Endothelial cell of umbilical vein (primary cell): ENCODE data around the gene TMEM40. TPM values are rescaled to one million over a fixed set of nuclear protein-coding genes. Genes with fewer than 3 reads are reported as not detected.
"Not testable (repeated sequence)": the region's sequence is repeated elsewhere in the genome, so short reads cannot be mapped to it uniquely, and the experiment has no call there.

ENCODE experiments used
- BruUV-seq: library from RNA; stranded (reverse); fragments of 400-500 nt; replicated peaks from 2 replicates; lab custom pipeline; 2021; lab: Mats Ljungman, UMichigan
- CTCF ChIA-PET: fragments of 300-600, 350-600 bp; sonication (Branson Sonifier 250); formaldehyde crosslinking; loops from one replicate; lab custom pipeline; 2021; ENCODE audit warnings: antibody characterized with exemption, inconsistent platforms; lab: Charles Lee
- POLR2A ChIA-PET: fragments of 300-600, 350-600 bp; sonication (Branson Sonifier 250); formaldehyde crosslinking; loops from one replicate; lab custom pipeline; 2021; ENCODE audit warnings: antibody characterized with exemption, inconsistent platforms; lab: Charles Lee
- DNase-seq: peaks from one replicate; pipeline ENCODE4 v3.0.0-alpha.2; 2011; ENCODE audit warnings: low read depth, low spot score
- FAIRE-seq: peaks from 2 replicates; lab custom pipeline; 2011; peaks lifted over from hg19 to GRCh38; lab: Jason Lieb, UNC
- H2AFZ ChIP-seq: 2 replicates; pipeline ENCODE4 v1.6.0; 2012; ENCODE audit warnings: low read depth, low read length, control low read depth, inconsistent platforms
- H3K27ac ChIP-seq: 2 replicates; pipeline ENCODE4 v1.5.1; 2011; ENCODE audit warnings: low read depth, mild to moderate bottlenecking, control low read depth, low read length, moderate library complexity; ENCODE audit not compliant: insufficient read depth
- H3K27me3 ChIP-seq, 2 experiments: 2 replicates each; pipeline versions ENCODE4 v1.6.0 to v1.6.1; 2011; ENCODE audit warnings: low read length in 2 of 2, mixed read lengths in 1 of 2; ENCODE audit not compliant: control insufficient read depth in 2 of 2, insufficient read depth in 2 of 2
- H3K36me3 ChIP-seq, 2 experiments: 2 replicates in 1 of 2; 3 replicates in 1 of 2; pipeline ENCODE4 v1.5.1; 2011; ENCODE audit warnings: low read length in 2 of 2, mild to moderate bottlenecking in 1 of 2, moderate library complexity in 1 of 2; ENCODE audit not compliant: control insufficient read depth in 2 of 2, insufficient read depth in 2 of 2; ENCODE audit errors: extremely low read depth in 1 of 2
- H3K4me1 ChIP-seq: 3 replicates; pipeline ENCODE4 v1.5.1; 2011; ENCODE audit warnings: mild to moderate bottlenecking, low read length; ENCODE audit not compliant: control insufficient read depth, insufficient read depth; ENCODE audit errors: extremely low read depth
- H3K4me2 ChIP-seq: 2 replicates; pipeline ENCODE4 v1.6.1; 2011; ENCODE audit warnings: low read length, control low read depth, mixed read lengths; ENCODE audit not compliant: insufficient read depth
- H3K4me3 ChIP-seq, 3 experiments: fragments of 200-600 bp in 1 of 3; sonication (generic), shearing (Covaris generic) in 1 of 3; replicated peaks in 1 of 3; 2 replicates each; pipeline ENCODE4 v1.5.1; 2011 to 2016; ENCODE audit warnings: control low read depth in 3 of 3, low read length in 3 of 3, mild to moderate bottlenecking in 2 of 3, inconsistent platforms in 1 of 3, low read depth in 1 of 3, moderate library complexity in 1 of 3; ENCODE audit not compliant: insufficient read depth in 1 of 3
- H3K79me2 ChIP-seq: 2 replicates; pipeline ENCODE4 v1.6.0; 2012; ENCODE audit warnings: low read length, inconsistent platforms; ENCODE audit not compliant: control insufficient read depth, insufficient read depth
- H3K9ac ChIP-seq: replicated peaks from 2 replicates; pipeline ENCODE3; 2011; ENCODE audit warnings: low read length, control low read depth; ENCODE audit not compliant: insufficient read depth; ENCODE audit errors: extremely low read depth
- H3K9me1 ChIP-seq: replicated peaks from 3 replicates; pipeline ENCODE4 v1.6.0; 2011; ENCODE audit warnings: mild to moderate bottlenecking, low read length; ENCODE audit not compliant: control insufficient read depth, insufficient read depth; ENCODE audit errors: extremely low read depth
- H3K9me3 ChIP-seq: replicated peaks from 2 replicates; pipeline ENCODE4 v1.5.1; 2012; ENCODE audit warnings: low read length, inconsistent platforms; ENCODE audit not compliant: control insufficient read depth, insufficient read depth
- H4K20me1 ChIP-seq: replicated peaks from 2 replicates; pipeline ENCODE3; 2011; ENCODE audit warnings: mild to moderate bottlenecking, low read length; ENCODE audit not compliant: control insufficient read depth, insufficient read depth; ENCODE audit errors: extremely low read depth
- GATA2 ChIP-seq: IDR thresholded peaks from 2 replicates; pipeline ENCODE4 v1.7.0; 2011; ENCODE audit warnings: low read depth, mild to moderate bottlenecking, moderate library complexity, mixed read lengths, low read length; ENCODE audit not compliant: insufficient read length, insufficient read depth
- MYC ChIP-seq: IDR thresholded peaks from one replicate; pipeline ENCODE4 v1.6.1; 2011; ENCODE audit warnings: mild to moderate bottlenecking, low read depth, low read length
- POLR2AphosphoS5 ChIP-seq: IDR thresholded peaks from 2 replicates; pipeline ENCODE4 v1.6.1; 2012; ENCODE audit warnings: low read depth, mild to moderate bottlenecking, control low read depth, low read length, moderate library complexity; ENCODE audit not compliant: insufficient read depth
- dilution Hi-C: fragments of 300-500 bp; cut with MboI; formaldehyde crosslinking; loops from one replicate; pipeline ENCODE4 v1.15.0; 2019; ENCODE audit warnings: low sequenced_read_pairs; ENCODE audit not compliant: extremely low pct_ligation_motif_present
- intact Hi-C: fragments of 100-400 bp; cut with micrococcal nuclease; formaldehyde crosslinking; loops from one replicate; pipeline ENCODE4 v1.10.0; 2022
- polyA plus RNA-seq, 4 experiments: library from polyadenylated mRNA; depleted of rRNA in 3 of 4; stranded (reverse) in 3 of 4; unstranded in 1 of 4; fragments of >200 nt; gene quantifications; 2 replicates each; pipeline versions ENCODE4 v1.2.1 to v1.2.3, GENCODE V29; 2011 to 2012; ENCODE audit warnings: missing spikeins in 1 of 4
- total RNA-seq: library from RNA; stranded (reverse); gene quantifications from 2 replicates; pipeline ENCODE4 v1.2.3, GENCODE V29; 2021
- TF ChIP-seq, protein P1 (sequence below): IDR thresholded peaks from 2 replicates; pipeline ENCODE4 v1.6.1; 2011; ENCODE audit not compliant: insufficient read depth, insufficient read length

Gene TMEM40
- total and polyA plus RNA-seq, 2 donors (not counting 3 experiments of a cell fraction or from before 2014, with no cell fraction given): not detected

GRCh38 chr3:12777171-12777570 is 18.1 kb upstream of the TMEM40 start:
- Histone ChIP-seq H3K9me3 (no peaks in the 10 kb centered on the region), H3K9me1 (no peaks in the 10 kb centered on the region), H3K4me3 (no peak overlapping the region), H3K79me2 (no peaks in the 10 kb centered on the region), H3K9ac (no peak overlapping the region), H3K36me3 (no peaks in the 10 kb centered on the region), H3K27me3 (peaks cover 6 to 7% of the 10 kb centered on the region in 2 experiments), H3K4me1 (peaks cover 8% of the 10 kb centered on the region), H4K20me1 (no peaks in the 10 kb centered on the region), H2AFZ (no peak overlapping the region), H3K27ac (no peak overlapping the region), H3K4me2 (no peak overlapping the region)
- ChIA-PET POLR2A (no interaction called here), CTCF (no interaction called here)
- TF ChIP-seq, protein P1, sequence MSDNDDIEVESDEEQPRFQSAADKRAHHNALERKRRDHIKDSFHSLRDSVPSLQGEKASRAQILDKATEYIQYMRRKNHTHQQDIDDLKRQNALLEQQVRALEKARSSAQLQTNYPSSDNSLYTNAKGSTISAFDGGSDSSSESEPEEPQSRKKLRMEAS: no peak
- TF ChIP-seq MYC (no peak), POLR2AphosphoS5 (no peak), GATA2 (no peak)
- dilution Hi-C loops: no loop called here
- DNase-seq: no peak
- intact Hi-C loops: no loop called here
- BruUV-seq: no TSS peak
- no peak for FAIRE-seq

- BruUV-seq, H2AFZ ChIP-seq, H3K27me3 ChIP-seq, FAIRE-seq, intact Hi-C loops, H3K4me2 ChIP-seq, H4K20me1 ChIP-seq, H3K9me1 ChIP-seq, POLR2A ChIA-PET, CTCF ChIA-PET, H3K4me3 ChIP-seq, H3K27ac ChIP-seq, H3K79me2 ChIP-seq, H3K4me1 ChIP-seq, DNase-seq, H3K9me3 ChIP-seq, H3K36me3 ChIP-seq, dilution Hi-C loops, H3K9ac ChIP-seq: not testable (repeated sequence)
Observed at GRCh38 chr3:12775970-12776369, 16.9 kb upstream of the TMEM40 start.
